SK-MEL-5 (cell line): ENCODE measurements around the gene IRF2BP2. TPM values are rescaled to one million over a fixed set of nuclear protein-coding genes. Genes with fewer than 3 reads are reported as not detected.

Source experiments
- DNase-seq: peaks from one replicate; pipeline ENCODE4 v3.0.0-alpha.2; 2016; ENCODE audit warnings: low read depth, low spot score
- in situ Hi-C: cut with HindIII; loops from 2 replicates; pipeline ENCODE4 v1.10.0; 2016; ENCODE audit warnings: low sequenced_read_pairs, high pct_unique_total_duplicates, low pct_unique_long_range_greater_than_20kb
- small RNA-seq, 2 experiments: library from RNA; depleted of rRNA; stranded (forward); fragments of <200 nt; gene quantifications; one replicate each; pipeline ENCODE3, GENCODE V24; 2014
- total RNA-seq: library from RNA; depleted of rRNA; stranded (reverse); fragments of >200 nt; shearing (Covaris generic); gene quantifications from 2 replicates; pipeline ENCODE4 v1.2.3, GENCODE V29; 2014; rRNA removed

The IRF2BP2 gene
- total RNA-seq, 1 experiment from 2014 or later = 47.5 TPM

DNA sequence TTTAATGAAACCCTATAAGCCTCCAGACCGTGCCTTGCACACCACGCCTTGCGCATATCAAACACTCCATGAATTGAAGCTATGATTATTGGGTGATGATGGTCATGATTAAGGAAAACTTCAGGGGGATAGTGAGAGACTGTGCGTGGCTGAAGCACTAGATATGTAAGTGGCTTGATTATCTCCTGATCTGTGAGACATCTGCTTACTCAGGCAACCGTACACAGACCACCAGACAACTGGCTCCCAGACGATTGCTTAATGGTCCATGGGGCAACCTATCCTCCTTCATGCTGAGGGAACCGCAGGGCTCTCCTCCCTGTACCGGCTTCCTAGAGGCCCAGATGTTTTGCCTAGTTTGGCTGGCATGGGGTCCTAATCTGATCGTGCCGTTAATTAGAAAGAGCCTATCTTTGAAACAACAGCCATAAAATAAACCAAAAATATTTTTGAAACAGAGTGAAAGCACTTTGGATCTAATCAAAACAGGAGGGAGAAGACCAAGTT, 51.6 kb downstream of the IRF2BP2 start:
- in situ Hi-C loops = no loop called here

DNA sequence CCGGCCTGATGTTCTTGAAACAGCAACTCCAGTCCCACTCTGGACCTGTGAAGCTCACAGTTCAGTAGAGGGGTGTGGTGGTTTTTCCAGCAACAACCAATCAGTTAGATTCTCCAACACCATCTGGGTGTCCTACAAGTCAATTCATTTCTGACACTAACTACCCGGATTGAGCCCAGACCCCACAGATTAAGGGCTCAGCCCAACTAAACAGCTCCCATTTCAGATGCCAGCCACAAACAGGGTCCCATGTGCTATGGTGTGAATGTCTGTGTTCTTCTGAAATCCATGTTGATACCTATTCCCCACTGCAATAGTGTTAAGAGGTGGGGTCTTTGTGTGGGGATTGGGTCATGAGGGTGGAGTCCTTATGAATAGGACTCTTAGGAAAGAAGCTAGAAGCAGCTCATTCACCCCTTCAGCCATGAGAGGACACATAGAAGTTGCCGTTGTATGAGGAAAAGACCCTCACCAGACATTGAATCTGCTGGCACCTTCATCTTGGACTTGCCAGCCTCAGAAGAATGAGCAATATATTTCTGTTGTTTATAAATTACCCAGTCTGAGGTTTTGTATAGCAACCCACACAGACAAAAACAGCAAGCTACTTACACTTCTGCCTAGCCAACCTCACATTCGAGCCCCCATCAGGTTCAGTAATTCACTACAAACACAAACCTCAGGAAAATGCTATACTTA, 53.6 kb downstream of the IRF2BP2 start:
- in situ Hi-C loops = no loop called here
- no peak for DNase-seq

More for the DNA sequence above, 51.6 kb downstream of the IRF2BP2 start:
- DNase-seq = no peak

DNA sequence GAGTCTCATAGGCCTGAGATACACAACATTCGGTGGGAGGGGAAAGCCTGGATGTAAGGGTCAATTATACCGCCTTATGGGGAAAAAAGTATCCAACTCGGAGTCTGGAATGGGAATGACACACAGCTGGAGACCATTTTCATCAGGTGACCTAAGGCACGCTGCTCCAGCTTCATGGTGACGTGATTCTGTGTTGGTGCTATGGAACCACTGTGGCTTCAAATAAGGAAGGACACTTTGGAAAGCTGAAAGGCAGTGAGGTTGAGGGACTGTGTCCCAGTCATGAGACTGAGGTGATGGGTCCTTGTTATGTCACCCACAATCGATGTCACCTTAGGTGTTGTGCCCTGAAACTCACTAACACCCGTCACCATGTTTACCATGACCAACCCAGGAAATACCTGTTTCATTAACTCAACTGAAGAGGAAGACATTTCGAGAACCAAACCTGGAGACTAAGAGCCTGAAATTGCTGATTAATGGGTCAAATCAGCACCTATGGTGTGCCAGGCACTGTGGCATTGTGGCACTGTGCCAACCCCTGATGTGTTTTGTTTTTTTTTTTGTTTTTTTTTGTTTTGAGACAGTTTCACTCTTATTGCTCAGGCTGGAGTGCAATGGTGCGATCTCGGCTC, 54.5 kb downstream of the IRF2BP2 start:
- no peak for DNase-seq
- in situ Hi-C loops = no loop called here

DNA sequence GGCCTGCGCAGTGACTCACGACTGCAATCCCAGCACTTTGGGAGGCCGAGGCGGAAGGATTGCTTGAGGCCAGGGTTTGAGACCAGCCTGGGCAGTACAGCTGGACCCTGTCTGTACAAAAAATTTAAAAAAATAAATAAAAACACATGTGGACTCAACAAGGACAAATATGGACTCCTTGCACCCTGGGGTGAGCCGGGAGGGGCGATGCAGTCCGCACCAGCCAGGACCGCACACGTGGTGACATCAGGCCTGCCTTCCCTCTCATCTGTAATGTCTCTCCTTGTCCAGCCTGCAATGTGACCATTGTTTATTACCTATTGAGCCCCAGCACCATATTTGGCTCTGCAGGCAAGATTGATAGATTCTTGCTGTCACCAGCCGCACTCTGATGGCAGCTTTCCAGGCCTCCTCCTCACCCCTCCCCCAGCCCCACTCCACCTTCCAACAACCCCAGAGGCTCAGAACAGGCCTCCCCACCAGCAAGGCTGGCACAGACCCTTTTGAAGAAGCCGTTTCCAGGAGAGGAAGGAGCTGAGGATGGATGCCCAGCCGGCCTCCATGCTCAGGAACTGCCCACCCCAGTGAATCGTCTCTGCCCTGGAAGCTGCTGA, 55.2 kb downstream of the IRF2BP2 start:
- in situ Hi-C loops = no loop called here
- DNase-seq = no peak

Small RNAs within 50 kb of the gene (small RNA-seq; reads per million reads assigned to genes)
- 0 reads per million in 2 experiments for gene RF00096

Other genes with a start within 250 kb of the IRF2BP2 start
- gene COA6, start 236.7 kb downstream of the IRF2BP2 start, total RNA-seq = 102 and 108 TPM in 2 replicates
- gene TARBP1, start 131.0 kb downstream of the IRF2BP2 start, total RNA-seq = 39.9 and 42.8 TPM in 2 replicates